Body of pancreas (tissue), 4 donors: ENCODE results near the gene ADGRG3. TPM values are rescaled to one million over a fixed set of nuclear protein-coding genes. Genes with fewer than 3 reads are reported as not detected.

Source experiments
- ATAC-seq: fragments of 150-250 bp; one replicate; pipeline ENCODE4 v1.9.1; 2016
- DNase-seq, 4 donors: peaks; one replicate each; pipeline ENCODE4 v3.0.0-alpha.2; 2019
- H3K27ac ChIP-seq, 4 donors: fragments of 200-600 bp; sonication (generic); 1 replicate in 3 of 4; 2 replicates in 1 of 4; pipeline versions ENCODE4 v1.5.1 to v1.6.1; 2016 to 2019; ENCODE audit warnings: mild to moderate bottlenecking in 1 of 4, mixed read lengths in 1 of 4, moderate library complexity in 1 of 4
- H3K27me3 ChIP-seq, 2 donors: fragments of 200-600 bp; sonication (generic); one replicate each; pipeline ENCODE4 v1.6.0; 2016; ENCODE audit warnings: mild to moderate bottlenecking in 1 of 2
- H3K36me3 ChIP-seq, 2 donors: fragments of 200-600 bp; sonication (generic); replicated peaks in 1 of 2; 2 replicates each; pipeline ENCODE4 v1.5.1; 2016; ENCODE audit warnings: low read depth in 2 of 2; ENCODE audit not compliant: insufficient read depth in 1 of 2
- H3K4me1 ChIP-seq: fragments of 200-600 bp; sonication (generic); one replicate; pipeline ENCODE4 v1.6.0; 2016
- H3K4me3 ChIP-seq, 2 donors: fragments of 200-600 bp; sonication (generic); 1 replicate in 1 of 2; 2 replicates in 1 of 2; pipeline ENCODE4 v1.5.1; 2016 to 2019
- H3K9me3 ChIP-seq, 3 donors: fragments of 200-600 bp; sonication (generic); 1 replicate in 2 of 3; 2 replicates in 1 of 3; pipeline ENCODE4 v1.5.1; 2016
- POLR2A ChIP-seq, 3 donors: fragments of 450-650 bp; IDR thresholded peaks; one replicate each; pipeline ENCODE4 v1.6.1; 2016; ENCODE audit warnings: antibody characterized with exemption in 3 of 3, mild to moderate bottlenecking in 2 of 3
- WGBS, 2 donors: methylation state at CpG; one replicate each; pipeline ENCODE4 v1.1.5; 2017; 5-methylcytosine and 5-hydroxymethylcytosine counted together
- intact Hi-C: fragments of 100-400 bp; cut with DNase I; formaldehyde crosslinking; loops from one replicate; pipeline ENCODE4 v1.15.1; 2023
- total RNA-seq, 2 donors: library from RNA; depleted of rRNA; stranded (reverse); fragments of >200 nt; gene quantifications; one replicate each; pipeline ENCODE4 v1.1.0, GENCODE V29; 2016
- TF ChIP-seq, protein P1 (sequence below), 7 experiments: fragments of 450-650 bp in 4 of 7; fragments of 200-600 bp in 3 of 7; sonication (generic) in 3 of 7; IDR thresholded peaks; one replicate each; pipeline ENCODE4 v1.5.1; 2016 to 2019; ENCODE audit warnings: antibody characterized with exemption in 7 of 7

ADGRG3 gene
- total RNA-seq, 2 donors from 2014 or later, result 2.0 to 6.0 TPM

DNA sequence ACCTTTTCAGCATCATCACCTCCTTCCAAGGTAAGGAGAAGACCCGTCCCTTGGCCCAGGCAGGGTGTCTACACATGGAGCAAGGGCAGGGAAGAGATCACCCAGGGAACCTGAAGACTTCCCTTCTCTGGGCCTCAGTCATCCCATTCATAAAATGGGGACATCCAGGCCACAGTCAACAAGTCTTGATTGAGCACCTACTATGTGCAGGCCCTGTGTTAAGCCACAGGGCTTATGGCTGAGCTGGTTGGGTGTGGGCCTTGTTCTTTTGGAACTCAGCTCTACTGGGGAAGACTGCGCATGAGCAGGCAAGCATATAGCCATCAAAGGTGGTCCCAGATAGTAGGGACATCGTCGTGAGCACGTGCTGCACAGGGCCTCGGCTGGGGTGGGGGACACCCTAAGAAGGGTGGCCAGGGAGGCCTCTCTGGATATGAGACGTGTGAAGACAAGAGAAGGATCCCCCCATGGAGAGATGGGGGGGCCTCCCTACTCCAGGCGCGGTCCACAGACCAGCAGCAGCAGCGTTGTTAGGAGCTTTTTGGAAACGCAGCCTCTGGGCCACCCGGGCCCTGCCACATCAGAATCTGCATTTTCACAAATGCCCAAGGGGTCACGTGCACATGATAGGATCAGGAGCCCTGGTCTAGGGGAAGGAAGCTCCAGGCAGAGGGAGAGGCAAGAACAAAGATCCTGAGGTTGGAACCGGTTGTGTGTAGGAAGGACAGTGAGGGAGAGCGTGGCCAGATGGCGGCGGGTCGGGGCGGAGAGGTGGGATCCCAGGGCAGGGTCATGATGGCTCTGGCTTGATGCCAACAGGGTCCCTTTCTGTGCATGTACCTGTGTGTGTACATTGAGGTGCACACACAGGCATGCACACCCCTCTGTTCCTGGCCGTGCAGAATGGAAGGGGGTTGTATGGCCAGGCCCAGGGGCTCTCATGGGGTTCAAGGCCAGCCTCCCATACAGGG, 5.9 kb upstream of the ADGRG3 start:
- intact Hi-C loops, result no loop called here
- no peaks in the 10 kb centered on the region for H3K9me3 ChIP-seq
- ATAC-seq (no peak), DNase-seq (no peak)
- H3K27me3 ChIP-seq, result no peaks in the 10 kb centered on the region
- no peak overlapping the region for H3K27ac ChIP-seq
- H3K4me3 ChIP-seq, result no peak overlapping the region
- H3K36me3 ChIP-seq, result peaks cover 6 to 40% of the 10 kb centered on the region in 2 donors
- 88 to 95% methylated on average over 19 to 20 of the region's 20 CpGs for WGBS, 2 donors
- no peaks in the 10 kb centered on the region for H3K4me1 ChIP-seq
- TF ChIP-seq POLR2A (IDR thresholded peaks at IDR 0.05), result no peak
- TF ChIP-seq, protein P1, sequence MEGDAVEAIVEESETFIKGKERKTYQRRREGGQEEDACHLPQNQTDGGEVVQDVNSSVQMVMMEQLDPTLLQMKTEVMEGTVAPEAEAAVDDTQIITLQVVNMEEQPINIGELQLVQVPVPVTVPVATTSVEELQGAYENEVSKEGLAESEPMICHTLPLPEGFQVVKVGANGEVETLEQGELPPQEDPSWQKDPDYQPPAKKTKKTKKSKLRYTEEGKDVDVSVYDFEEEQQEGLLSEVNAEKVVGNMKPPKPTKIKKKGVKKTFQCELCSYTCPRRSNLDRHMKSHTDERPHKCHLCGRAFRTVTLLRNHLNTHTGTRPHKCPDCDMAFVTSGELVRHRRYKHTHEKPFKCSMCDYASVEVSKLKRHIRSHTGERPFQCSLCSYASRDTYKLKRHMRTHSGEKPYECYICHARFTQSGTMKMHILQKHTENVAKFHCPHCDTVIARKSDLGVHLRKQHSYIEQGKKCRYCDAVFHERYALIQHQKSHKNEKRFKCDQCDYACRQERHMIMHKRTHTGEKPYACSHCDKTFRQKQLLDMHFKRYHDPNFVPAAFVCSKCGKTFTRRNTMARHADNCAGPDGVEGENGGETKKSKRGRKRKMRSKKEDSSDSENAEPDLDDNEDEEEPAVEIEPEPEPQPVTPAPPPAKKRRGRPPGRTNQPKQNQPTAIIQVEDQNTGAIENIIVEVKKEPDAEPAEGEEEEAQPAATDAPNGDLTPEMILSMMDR (IDR thresholded peaks at IDR 0.05), result no peak

DNA sequence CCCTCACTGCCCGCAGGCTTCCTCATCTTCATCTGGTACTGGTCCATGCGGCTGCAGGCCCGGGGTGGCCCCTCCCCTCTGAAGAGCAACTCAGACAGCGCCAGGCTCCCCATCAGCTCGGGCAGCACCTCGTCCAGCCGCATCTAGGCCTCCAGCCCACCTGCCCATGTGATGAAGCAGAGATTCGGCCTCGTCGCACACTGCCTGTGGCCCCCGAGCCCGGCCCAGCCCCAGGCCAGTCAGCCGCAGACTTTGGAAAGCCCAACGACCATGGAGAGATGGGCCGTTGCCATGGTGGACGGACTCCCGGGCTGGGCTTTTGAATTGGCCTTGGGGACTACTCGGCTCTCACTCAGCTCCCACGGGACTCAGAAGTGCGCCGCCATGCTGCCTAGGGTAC, 4.7 kb upstream of the ADGRG3 start:
- Histone ChIP-seq H3K4me3 (no peak overlapping the region), H3K27me3 (no peaks in the 10 kb centered on the region), H3K36me3 (peaks cover 6 to 35% of the 10 kb centered on the region in 2 donors), H3K27ac (no peak overlapping the region), H3K4me1 (no peaks in the 10 kb centered on the region), H3K9me3 (no peaks in the 10 kb centered on the region)
- no peak for DNase-seq
- no peak for TF ChIP-seq POLR2A (IDR thresholded peaks at IDR 0.05)
- TF ChIP-seq, protein P1 (IDR thresholded peaks at IDR 0.05), result no peak
- WGBS, 2 donors, result 88 to 100% methylated on average over 2 to 18 of the region's 21 CpGs
- intact Hi-C loops, result no loop called here
- ATAC-seq, result no peak

DNA sequence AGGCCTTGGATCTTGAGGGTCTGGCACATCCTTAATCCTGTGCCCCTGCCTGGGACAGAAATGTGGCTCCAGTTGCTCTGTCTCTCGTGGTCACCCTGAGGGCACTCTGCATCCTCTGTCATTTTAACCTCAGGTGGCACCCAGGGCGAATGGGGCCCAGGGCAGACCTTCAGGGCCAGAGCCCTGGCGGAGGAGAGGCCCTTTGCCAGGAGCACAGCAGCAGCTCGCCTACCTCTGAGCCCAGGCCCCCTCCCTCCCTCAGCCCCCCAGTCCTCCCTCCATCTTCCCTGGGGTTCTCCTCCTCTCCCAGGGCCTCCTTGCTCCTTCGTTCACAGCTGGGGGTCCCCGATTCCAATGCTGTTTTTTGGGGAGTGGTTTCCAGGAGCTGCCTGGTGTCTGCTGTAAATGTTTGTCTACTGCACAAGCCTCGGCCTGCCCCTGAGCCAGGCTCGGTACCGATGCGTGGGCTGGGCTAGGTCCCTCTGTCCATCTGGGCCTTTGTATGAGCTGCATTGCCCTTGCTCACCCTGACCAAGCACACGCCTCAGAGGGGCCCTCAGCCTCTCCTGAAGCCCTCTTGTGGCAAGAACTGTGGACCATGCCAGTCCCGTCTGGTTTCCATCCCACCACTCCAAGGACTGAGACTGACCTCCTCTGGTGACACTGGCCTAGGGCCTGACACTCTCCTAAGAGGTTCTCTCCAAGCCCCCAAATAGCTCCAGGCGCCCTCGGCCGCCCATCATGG, 4.0 kb upstream of the ADGRG3 start:
- no peaks in the 10 kb centered on the region for H3K4me1 ChIP-seq
- intact Hi-C loops, result no loop called here
- H3K9me3 ChIP-seq, result no peaks in the 10 kb centered on the region
- ATAC-seq (no peak), DNase-seq (no peak)
- no peak for TF ChIP-seq POLR2A (IDR thresholded peaks at IDR 0.05)
- TF ChIP-seq, protein P1 (IDR thresholded peaks at IDR 0.05), result peak in 1 of 7 experiments; percentile 3
- WGBS, 2 donors, result 89% methylated on average over 12 to 15 of the region's 15 CpGs
- H3K36me3 ChIP-seq, result peaks cover 6 to 29% of the 10 kb centered on the region in 2 donors
- H3K27me3 ChIP-seq, result no peaks in the 10 kb centered on the region
- H3K27ac ChIP-seq, result no peak overlapping the region
- no peak overlapping the region for H3K4me3 ChIP-seq

DNA sequence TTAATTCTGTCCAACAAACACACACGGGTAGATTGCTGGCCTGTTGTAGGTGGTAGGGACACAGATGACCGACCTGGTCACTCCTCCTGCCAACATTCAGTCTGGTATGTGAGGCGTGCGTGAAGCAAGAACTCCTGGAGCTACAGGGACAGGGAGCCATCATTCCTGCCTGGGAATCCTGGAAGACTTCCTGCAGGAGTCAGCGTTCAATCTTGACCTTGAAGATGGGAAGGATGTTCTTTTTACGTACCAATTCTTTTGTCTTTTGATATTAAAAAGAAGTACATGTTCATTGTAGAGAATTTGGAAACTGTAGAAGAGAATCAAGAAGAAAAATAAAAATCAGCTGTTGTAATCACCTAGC, 3.5 kb upstream of the ADGRG3 start:
- H3K9me3 ChIP-seq, result no peaks in the 10 kb centered on the region
- DNase-seq, result no peak
- H3K4me3 ChIP-seq, result no peak overlapping the region
- WGBS, 2 donors, result 84 to 87% methylated on average over 6 of the region's 6 CpGs
- H3K27ac ChIP-seq, result no peak overlapping the region
- peaks cover 6 to 24% of the 10 kb centered on the region in 2 donors for H3K36me3 ChIP-seq
- H3K27me3 ChIP-seq, result no peaks in the 10 kb centered on the region
- intact Hi-C loops, result no loop called here
- TF ChIP-seq, protein P1 (IDR thresholded peaks at IDR 0.05), result no peak
- no peak for TF ChIP-seq POLR2A (IDR thresholded peaks at IDR 0.05)
- no peaks in the 10 kb centered on the region for H3K4me1 ChIP-seq
- no peak for ATAC-seq
